Activated CD8-positive, alpha-beta T cell treated with anti-CD3 and anti-CD28 coated beads for 36 hours (primary cell): ENCODE data around the gene FBXL3. TPM values are rescaled to one million over a fixed set of nuclear protein-coding genes. Genes with fewer than 3 reads are reported as not detected.

Experiments
- ATAC-seq: fragments of 200-7000 bp; cut with Tn5 transposase; one replicate; pipeline ENCODE4 v1.10.0; 2021; ENCODE audit warnings: mild to moderate bottlenecking, moderate library complexity
- CTCF ChIA-PET: fragments of 350-600 bp; sonication (Branson Sonifier 250); formaldehyde crosslinking; loops from one replicate; lab custom pipeline; 2021; ENCODE audit warnings: antibody characterized with exemption; lab: Charles Lee
- POLR2A ChIA-PET: fragments of 350-600 bp; sonication (Branson Sonifier 250); formaldehyde crosslinking; loops from one replicate; lab custom pipeline; 2021; ENCODE audit warnings: antibody characterized with exemption; lab: Charles Lee
- DNase-seq: peaks from one replicate; pipeline ENCODE4 v3.0.0-alpha.2; 2020
- H3K27ac Mint-ChIP-seq: one replicate; pipeline ENCODE4 v1.8.0; 2021; ENCODE audit warnings: mild to moderate bottlenecking, mixed read lengths
- H3K27me3 Mint-ChIP-seq: one replicate; pipeline ENCODE4 v1.8.0; 2021; ENCODE audit warnings: mixed read lengths
- H3K36me3 Mint-ChIP-seq: one replicate; pipeline ENCODE4 v1.8.0; 2021; ENCODE audit warnings: low read depth, mixed read lengths
- H3K4me1 Mint-ChIP-seq: one replicate; pipeline ENCODE4 v1.8.0; 2021; ENCODE audit warnings: low read depth, mixed read lengths
- H3K4me3 Mint-ChIP-seq: one replicate; pipeline ENCODE4 v1.8.0; 2021; ENCODE audit warnings: mild to moderate bottlenecking, moderate library complexity, mixed read lengths
- H3K9me3 Mint-ChIP-seq: one replicate; pipeline ENCODE4 v1.8.0; 2021; ENCODE audit warnings: mixed read lengths
- intact Hi-C: fragments of 100-400 bp; cut with micrococcal nuclease; formaldehyde crosslinking; loops from one replicate; pipeline ENCODE4 v1.10.0; 2022
- total RNA-seq, 2 experiments: library from RNA; stranded (reverse); gene quantifications; one replicate each; pipeline ENCODE4 v1.2.3, GENCODE V29; 2021
- TF ChIP-seq, protein P1 (sequence below): fragments of 200-600 bp; IDR thresholded peaks from one replicate; pipeline ENCODE4 v1.8.0; 2022; ENCODE audit warnings: antibody characterized with exemption, mild to moderate bottlenecking

FBXL3 gene
- total RNA-seq, 2 experiments from 2014 or later: 32.8 to 34.3 TPM

DNA sequence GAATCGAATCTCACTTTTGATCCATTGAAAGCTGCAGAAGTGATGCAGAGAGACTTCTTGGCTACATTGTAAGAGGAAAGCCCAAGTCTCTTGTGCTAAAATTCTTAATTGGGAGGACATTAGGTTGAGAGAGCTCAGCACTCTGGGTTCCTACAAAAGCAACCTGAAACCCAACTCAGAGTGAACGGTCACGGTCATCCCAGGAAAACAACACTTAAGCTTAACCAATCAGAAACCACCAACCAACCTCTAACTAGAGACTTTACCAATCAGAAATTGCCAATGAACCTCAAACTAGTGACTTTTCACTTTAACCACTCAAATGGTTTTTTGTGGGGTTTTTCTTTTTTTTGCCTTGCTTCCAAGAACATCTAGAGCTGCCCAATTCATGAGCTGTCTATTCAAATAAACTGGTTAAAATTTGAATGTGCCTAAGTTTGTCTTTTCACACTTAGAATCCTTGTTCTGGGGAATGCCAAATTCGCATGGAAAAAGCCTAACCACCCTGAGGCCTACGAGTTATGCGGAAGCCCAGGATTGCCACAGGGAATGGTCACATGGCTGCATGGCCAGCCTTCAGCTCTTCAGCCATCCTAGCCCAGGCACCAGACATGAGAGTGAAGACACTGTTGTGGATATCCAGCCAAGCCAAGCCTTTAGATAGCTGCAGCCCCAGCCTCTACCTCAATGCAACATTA, 52.9 kb downstream of the FBXL3 start:
- Mint-ChIP-seq H3K36me3 (no peaks in the 10 kb centered on the region), H3K9me3 (no peaks in the 10 kb centered on the region), H3K27ac (no peak overlapping the region), H3K4me1 (peaks cover 9% of the 10 kb centered on the region), H3K27me3 (peaks cover 32% of the 10 kb centered on the region), H3K4me3 (no peak overlapping the region)
- ATAC-seq (no peak), DNase-seq (no peak)
- CTCF ChIA-PET: interaction anchor here (1.0 to 1.2 kb wide), 2 partner anchors 10 to 35 kb away, joined by 3 read pairs; no protein-coding TSS in a partner anchor
- intact Hi-C loops: no loop called here
- TF ChIP-seq, protein P1, sequence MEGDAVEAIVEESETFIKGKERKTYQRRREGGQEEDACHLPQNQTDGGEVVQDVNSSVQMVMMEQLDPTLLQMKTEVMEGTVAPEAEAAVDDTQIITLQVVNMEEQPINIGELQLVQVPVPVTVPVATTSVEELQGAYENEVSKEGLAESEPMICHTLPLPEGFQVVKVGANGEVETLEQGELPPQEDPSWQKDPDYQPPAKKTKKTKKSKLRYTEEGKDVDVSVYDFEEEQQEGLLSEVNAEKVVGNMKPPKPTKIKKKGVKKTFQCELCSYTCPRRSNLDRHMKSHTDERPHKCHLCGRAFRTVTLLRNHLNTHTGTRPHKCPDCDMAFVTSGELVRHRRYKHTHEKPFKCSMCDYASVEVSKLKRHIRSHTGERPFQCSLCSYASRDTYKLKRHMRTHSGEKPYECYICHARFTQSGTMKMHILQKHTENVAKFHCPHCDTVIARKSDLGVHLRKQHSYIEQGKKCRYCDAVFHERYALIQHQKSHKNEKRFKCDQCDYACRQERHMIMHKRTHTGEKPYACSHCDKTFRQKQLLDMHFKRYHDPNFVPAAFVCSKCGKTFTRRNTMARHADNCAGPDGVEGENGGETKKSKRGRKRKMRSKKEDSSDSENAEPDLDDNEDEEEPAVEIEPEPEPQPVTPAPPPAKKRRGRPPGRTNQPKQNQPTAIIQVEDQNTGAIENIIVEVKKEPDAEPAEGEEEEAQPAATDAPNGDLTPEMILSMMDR: no peak
- POLR2A ChIA-PET: no interaction called here

DNA sequence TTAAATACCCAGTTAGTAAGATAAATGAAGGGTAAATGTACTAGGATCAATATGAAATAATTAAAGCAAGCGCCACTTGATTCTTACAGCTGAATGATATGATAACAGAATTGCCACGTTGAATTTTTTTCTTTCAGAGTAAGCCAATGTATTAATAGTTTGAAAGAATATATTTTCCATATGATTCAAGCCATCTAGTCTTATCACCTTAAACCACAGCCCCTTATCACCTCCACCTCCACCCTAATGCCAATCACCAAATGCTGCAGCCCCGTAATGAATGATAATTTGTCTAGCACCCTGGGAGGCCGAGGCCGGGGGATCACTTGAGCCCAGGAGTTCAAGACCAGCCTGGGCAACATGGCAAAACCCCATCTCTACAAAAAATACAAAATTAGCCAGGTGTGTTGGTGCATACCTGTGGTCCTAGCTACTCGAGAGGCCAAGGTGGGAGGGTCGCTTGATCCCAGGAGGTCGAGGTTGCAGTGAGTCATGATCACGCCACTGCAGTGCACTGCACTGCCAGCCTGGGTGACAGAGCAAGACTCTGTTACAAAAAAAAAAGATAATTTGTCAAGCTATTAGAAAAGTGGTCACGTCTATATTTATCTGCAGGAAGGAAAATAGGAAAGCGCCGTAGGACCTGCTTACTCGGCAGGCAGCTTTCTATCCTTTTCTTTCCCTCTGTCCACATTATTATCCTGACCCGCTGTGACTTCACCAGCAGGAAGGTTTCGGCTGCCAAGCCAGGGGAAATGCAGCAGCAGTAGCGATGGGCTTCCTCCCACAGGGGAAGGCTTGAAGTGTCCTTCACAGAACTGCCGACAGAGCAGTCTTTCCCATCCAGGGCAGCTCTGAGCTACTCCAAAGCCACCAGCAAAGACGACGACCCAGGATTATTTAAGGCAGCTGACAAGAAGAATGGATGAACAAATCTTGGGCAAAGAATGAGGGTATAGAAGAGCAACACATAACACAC, 54.8 kb downstream of the FBXL3 start:
- intact Hi-C loops: no loop called here
- H3K9me3 Mint-ChIP-seq: no peaks in the 10 kb centered on the region
- ATAC-seq: no peak

DNA sequence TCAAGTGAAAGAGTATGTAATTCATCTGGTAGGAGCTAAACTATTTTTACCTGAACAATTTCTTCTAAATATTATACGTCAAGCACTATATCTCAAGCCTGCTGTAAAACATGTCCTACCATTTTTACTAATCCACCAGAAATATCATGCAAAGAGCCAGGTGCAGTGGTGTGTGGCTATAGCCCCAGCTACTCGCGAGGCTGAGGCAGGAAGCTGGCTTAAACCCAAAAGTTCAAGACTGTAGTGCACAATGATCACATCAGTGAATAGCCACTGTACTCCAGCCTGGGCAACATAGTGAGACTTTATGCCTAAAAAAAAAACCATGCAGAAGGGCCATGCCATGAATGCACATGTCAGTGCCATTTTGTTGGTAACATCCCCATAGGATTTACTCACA, 55.7 kb downstream of the FBXL3 start:
- Mint-ChIP-seq H3K27me3 (peaks cover 28% of the 10 kb centered on the region), H3K27ac (no peak overlapping the region), H3K36me3 (no peaks in the 10 kb centered on the region), H3K4me1 (peaks cover 3% of the 10 kb centered on the region), H3K4me3 (no peak overlapping the region), H3K9me3 (no peaks in the 10 kb centered on the region)
- TF ChIP-seq, protein P1: no peak
- POLR2A ChIA-PET: no interaction called here
- CTCF ChIA-PET: interaction anchor here (1.1 to 3.7 kb wide), 2 partner anchors 7 to 9 kb away, joined by 3 to 23 read pairs; no protein-coding TSS in a partner anchor
- ATAC-seq (no peak), DNase-seq (no peak)
- intact Hi-C loops: no loop called here

More for the DNA sequence above, 54.8 kb downstream of the FBXL3 start:
- peaks cover 28% of the 10 kb centered on the region for H3K27me3 Mint-ChIP-seq
- DNase-seq: no peak
- ChIA-PET POLR2A (no interaction called here), CTCF (interaction anchor here (3.7 kb wide), 1 partner anchor 8 kb away, joined by 23 read pairs; no protein-coding TSS in a partner anchor)
- TF ChIP-seq, protein P1: no peak
- no peak overlapping the region for H3K4me3 Mint-ChIP-seq
- H3K4me1 Mint-ChIP-seq: peaks cover 7% of the 10 kb centered on the region
- no peak overlapping the region for H3K27ac Mint-ChIP-seq
- H3K36me3 Mint-ChIP-seq: no peaks in the 10 kb centered on the region

DNA sequence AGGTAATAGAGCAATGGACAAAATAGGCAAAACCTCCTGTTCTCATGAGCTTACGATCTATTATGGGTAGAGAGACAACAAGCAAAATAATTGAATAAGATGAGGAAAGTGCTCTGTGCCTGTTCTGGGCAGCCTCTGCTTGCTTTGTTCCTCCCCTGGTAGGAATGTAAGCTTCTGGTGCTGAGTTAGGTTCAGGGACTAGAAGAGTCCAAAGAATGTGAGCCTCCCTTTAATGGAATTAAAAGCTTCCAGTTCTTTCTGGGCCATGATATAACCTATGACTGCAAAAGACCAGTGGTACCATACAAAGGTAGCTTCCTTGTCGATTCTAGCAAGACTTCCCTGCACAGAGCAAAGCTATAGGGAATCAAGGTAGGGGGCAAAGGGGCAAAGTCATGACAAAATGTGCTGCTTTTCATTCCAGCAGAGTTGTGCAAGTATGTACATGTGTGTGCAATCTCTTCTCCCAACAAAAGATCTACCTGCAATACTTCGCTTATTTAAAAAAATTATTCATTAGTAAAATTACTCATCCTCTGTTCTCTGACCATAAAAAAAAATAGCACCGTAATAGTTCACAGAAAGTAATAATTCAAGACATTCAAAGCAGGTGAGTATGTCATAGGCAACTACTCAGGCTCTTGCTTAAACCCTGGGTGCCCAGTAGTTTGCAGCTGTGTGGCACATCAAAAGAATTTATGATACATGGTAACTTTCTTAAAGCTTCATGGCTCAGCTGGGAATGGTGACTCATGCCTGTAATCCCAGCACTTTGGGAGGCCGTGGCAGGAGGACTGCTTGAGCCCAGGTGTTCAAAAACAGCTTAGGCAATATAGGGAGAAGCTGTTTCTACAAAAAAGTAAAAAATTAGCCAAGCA, 57.2 kb downstream of the FBXL3 start:
- Mint-ChIP-seq H3K36me3 (no peaks in the 10 kb centered on the region), H3K4me3 (no peak overlapping the region), H3K27me3 (peaks cover 23% of the 10 kb centered on the region), H3K27ac (no peak overlapping the region), H3K4me1 (peaks cover 3% of the 10 kb centered on the region), H3K9me3 (no peaks in the 10 kb centered on the region)
- no peak for DNase-seq
- no peak for ATAC-seq
- intact Hi-C loops: no loop called here
- ChIA-PET CTCF (interaction anchor here (1.1 to 3.7 kb wide), 2 partner anchors 9 to 10 kb away, joined by 3 to 23 read pairs; no protein-coding TSS in a partner anchor), POLR2A (interaction anchor here (0.5 kb wide), 1 partner anchor 1268 kb away, joined by 3 read pairs; no protein-coding TSS in a partner anchor)
- TF ChIP-seq, protein P1: no peak
